GM18907 (cell line): ENCODE measurements around the gene C5orf34.
A peak's percentile ranks its signal among the peaks of the same experiment; 100 is the strongest.
"Not testable (repeated sequence)": the region's sequence is repeated elsewhere in the genome, so short reads cannot be mapped to it uniquely, and the experiment has no call there.

ENCODE experiments used
- ATAC-seq: cut with Tn5 transposase; IDR thresholded peaks from one replicate; pipeline ENCODE4 v1.9.1; 2021; ENCODE audit warnings: mild to moderate bottlenecking, moderate library complexity; ENCODE audit not compliant: unreplicated experiment

The C5orf34 gene

GRCh38 chr5:43520615-43521014 lies 5.7 kb upstream of the C5orf34 start:
- ATAC-seq, result no peak

GRCh38 chr5:43515678-43516048 lies 715 bp upstream of the C5orf34 start:
- no peak for ATAC-seq

- peak; percentile 40 for ATAC-seq
Observed at GRCh38 chr5:43514471-43514815, 505 bp downstream of the C5orf34 start.

- no peak for ATAC-seq
Observed at GRCh38 chr5:43514025-43514424, 923 bp downstream of the C5orf34 start.

DNA sequence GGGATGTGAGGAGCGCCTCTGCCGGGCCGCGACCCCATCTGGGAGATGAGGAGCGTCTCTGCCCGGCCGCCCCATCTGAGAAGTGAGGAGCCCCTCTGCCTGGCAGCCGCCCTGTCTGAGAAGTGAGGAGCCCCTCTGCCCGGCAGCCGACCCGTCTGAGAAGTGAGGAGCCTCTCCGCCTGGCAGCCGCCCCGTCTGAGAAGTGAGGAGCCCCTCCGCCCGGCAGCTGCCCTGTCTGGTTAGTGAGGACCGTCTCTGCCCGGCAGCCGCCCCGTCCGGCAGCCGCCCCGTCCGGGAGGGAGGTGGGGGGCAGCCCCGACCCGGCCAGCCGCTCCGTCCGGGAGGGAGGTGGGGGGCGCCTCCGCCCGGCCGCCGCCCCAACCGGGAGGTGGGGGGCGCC lies 3.9 kb downstream of the C5orf34 start:
- not testable (repeated sequence) for ATAC-seq

- no peak for ATAC-seq
Observed at GRCh38 chr5:43498581-43498980, 16.4 kb downstream of the C5orf34 start.

DNA sequence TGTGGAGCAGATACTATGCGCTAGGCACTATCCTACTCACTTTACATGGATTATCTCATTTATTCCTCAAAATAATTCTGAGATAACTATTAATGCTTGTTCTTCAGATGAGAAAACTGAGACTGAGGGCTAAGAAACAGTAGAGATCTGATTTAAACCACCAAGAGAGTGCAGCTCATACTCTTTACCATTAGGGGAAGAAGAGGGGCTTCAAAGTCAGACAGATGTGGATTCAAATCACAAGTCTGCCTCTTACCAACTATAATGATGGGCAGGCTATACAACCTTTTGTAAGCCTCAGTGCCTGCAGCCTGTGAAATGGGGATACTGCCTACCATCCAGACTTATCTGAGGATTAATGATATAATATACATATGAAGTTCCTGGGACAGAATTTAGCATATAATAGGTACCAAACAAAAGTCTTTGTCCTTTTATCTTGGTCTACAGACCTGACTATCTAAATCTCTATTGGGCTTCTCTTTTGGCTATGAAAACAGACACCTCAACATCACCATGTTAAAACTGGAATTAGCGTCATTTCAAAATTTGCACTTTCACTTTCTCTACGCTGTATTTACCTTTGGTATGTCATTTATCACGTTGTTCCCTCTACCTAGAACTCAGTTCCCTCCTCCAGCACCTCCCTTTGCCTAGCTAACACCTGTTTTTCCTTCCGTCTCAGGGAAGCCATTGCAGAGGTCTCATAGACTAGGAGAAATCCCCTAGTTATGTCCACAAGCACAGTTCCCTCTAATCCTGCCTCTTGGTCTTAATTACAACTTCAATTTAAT lies 17.4 kb downstream of the C5orf34 start:
- no peak for ATAC-seq

DNA sequence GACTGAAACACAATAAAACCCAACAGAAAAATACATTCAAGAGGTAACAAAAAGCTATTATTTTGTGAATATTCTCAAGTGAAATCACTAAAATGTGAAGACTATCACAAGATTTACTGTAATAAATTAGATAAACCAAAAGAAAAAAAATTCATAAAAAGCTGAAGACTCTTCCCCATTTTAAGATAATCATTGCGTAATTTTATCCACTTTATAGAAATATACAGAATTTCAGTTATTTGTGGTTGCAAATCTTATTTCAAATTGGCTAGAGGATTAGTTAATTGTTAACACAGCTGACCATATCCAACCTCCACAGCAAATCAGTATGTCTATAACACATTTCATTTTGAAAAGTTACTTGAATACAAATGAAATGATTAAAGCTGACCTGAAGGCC lies 23.6 kb downstream of the C5orf34 start:
- ATAC-seq, result no peak

DNA sequence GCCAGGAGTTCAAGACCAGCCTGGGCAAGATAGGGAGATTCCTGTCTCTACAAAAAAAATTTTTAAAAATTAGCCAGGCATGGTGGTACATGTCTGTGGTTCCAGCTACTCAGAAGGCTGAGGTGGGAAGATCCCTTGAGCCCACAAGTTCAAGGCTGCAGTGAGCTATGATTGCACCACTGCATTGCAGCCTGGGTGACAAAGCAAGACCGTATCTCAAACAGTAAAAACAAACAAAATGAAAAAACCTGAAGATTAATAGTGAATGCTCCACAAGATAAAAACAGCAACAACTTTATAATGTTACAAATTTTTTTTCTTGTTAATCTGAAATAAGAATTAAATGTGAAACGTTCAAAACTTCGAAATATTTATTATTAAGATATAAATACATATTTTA lies 28.6 kb downstream of the C5orf34 start:
- ATAC-seq, result no peak

DNA sequence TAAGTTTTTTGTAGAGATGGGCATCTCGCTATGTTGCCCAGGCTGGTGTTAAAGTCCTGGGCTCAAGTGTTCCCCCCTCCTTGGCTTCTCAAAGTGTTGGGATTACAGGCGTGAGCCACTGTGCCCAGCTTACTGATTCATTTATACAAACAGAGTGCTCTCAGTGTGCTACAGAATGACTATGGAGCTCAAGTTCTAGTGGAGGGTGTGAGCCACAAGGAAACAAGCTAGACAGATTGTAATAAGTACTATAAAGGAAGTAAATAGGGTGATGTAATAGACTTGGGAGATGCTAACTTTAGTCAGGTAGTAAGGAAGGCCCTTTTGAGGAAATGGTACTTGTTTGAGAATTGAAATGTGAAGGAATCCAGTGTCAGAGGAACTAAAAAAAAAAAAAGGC lies 29.5 kb downstream of the C5orf34 start:
- ATAC-seq, result no peak

DNA sequence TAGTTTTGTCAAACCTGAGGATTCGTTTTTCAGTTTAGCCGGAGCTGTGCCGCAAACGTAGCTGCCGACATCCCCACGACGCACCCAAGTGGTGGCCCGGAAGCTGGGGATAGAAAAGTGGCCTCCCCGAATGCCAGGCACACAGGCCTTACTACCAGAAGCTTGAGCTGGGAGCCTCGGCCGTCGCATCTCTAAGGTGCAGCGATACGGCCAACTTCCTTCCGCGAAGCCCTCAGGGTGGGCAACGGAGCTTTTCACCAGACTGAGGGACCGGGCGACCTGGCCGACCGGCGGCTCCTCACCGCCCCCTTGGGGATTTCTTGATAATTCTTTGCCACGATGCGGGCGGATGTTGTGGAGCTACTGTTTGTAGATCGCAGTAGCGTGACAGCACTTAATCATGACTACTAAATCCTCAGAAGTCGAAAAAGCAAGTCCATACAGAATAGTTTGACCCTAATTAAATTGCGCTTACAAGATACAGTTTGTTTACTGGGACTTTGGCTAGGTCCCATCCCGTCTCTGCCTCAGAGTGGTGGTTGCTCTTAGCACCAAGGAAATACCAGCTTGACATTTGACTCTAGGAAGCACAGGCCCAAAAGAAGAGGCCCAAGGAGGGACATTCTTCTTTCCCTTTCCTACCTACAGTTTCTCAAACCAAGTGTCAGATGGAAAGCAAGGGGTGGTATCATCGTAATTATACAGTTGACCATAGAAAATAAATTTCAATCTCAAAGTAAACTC lies 30.7 kb downstream of the C5orf34 start:
- ATAC-seq, result peak; percentile 84

DNA sequence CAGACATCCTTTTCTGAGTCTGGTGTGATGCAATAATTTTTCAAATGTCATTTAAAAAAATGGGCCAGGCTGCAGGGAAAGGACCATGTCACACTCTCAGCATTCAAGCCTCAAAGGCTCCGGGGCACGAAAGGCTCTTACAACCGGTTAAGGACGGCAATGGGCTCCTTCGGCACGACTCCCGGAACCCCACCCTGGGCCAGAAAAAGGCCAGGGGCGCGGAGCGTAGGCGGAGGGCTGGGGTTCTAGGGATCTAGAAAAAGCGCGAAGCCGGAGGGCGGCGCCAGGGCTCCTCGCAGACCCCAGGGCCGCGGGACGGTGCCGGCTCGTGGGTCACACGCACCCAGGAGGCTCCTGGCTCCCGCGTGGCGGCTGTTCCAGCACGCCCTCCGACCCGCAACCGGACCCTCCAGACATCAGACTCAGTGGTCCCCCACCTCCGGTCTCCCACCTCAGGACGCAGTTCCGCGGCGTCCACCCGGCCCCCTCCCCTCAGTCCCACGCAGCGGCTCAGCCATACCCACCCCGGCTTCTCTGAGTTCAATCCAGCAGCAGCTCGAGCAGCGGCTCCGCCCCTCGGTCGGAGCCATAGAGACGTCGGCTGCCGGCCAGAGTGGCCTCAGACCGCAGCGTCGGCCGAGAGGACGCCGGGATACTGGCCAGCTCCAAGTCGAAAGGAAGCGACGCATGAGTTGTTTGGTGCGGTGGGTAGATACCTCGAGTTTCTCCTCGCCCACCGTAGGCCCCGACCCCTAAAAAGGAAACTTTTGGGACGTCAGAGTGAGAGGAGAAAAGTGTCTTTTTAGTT lies 31.4 kb downstream of the C5orf34 start, which contains the start of gene TMEM267:
Gene TMEM267 (minus strand): TSS at position 568 of the 808 bp plus-strand sequence. CDS start 29,896 bp downstream, outside the sequence.
- peak; percentile 89 for ATAC-seq

GRCh38 chr5:43482490-43483297 lies 32.3 kb downstream of the C5orf34 start:
- no peak for ATAC-seq

- ATAC-seq, result no peak
Observed at GRCh38 chr5:43469671-43470391, 45.1 kb downstream of the C5orf34 start.

DNA sequence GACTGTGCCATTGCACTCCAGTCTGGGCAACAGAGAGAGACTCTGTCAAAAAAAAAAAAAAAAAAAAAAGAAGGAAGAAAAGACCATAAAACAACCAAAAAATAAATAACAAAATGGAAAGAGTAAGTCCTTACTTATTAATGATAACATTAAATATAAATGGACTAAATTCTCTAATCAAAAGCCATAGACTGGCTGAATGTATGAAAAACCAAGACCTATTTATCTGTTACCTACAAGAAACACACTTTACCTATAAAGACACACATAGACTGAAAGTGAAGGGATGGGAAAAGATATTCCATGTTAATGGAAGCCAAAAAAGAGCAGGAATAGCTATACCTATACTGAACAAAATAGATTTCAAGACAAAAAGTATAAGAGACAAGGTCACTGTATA lies 47.8 kb downstream of the C5orf34 start:
- ATAC-seq, result no peak

- ATAC-seq, result not testable (repeated sequence)
Observed at GRCh38 chr5:43465455-43465854, 49.5 kb downstream of the C5orf34 start.

DNA sequence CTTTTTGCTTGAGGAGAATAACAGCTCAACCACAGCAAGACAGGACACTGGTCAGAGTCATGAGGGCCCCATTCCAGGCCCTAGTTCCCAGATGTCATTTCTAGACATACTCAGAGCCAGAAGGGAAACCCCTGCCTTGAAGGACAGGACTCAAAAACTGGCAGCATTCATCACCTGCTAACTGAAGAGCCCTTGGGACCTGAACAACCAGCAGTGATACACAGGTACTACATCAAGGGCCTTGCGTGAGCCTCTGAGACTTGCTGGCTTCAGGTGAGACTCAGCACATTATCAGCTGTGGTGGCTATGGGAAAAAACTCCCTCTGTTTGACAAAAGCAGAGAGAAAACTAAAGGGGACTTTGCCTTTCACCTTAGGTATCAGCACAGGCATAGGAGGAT lies 53.9 kb downstream of the C5orf34 start:
- no peak for ATAC-seq

DNA sequence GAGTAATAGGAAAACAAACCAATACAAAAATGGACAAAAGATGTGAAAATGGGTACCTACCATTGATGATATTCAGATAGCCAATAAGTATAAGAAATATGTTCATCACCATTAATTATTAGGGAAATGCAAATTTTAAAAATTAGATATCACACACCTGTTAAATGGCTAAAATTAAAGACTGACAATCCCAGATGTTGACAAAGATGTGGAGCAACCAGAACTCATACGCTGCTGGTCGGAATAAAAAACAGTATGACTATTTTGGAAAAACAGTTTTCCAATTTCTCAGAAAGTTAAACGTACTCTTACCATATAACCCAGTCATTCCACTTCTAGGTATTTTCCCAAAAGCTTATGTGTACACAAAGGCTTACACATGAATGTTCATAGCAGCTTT lies 58.4 kb downstream of the C5orf34 start:
- ATAC-seq, result no peak

DNA sequence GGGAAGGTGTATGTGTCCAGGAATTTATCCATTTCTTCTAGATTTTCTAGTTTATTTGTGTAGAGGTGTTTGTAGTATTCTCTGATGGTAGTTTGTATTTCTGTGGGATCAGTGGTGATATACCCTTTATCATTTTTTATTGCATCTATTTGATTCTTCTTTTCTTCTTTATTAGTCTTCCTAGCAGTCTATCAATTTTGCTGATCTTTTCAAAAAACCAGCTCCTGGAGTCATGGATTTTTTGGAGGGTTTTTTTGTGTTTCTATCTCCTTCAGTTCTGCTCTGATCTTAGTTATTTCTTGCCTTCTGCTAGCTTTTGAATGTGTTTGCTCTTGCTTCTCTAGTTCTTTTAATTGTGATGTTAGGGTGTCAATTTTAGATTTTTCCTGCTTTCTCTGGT lies 73.4 kb downstream of the C5orf34 start:
- ATAC-seq, result not testable (repeated sequence)

- no peak for ATAC-seq
Observed at GRCh38 chr5:43437062-43437660, 77.8 kb downstream of the C5orf34 start.
